GM19035 (cell line): Measurements from ENCODE around the gene ARHGEF5.
"Not testable (repeated sequence)": the region's sequence is repeated elsewhere in the genome, so short reads cannot be mapped to it uniquely, and the experiment has no call there.

Experiments
- ATAC-seq: cut with Tn5 transposase; IDR thresholded peaks from one replicate; pipeline ENCODE4 v1.9.1; 2021; ENCODE audit not compliant: unreplicated experiment

The ARHGEF5 gene

GRCh38 chr7:144418931-144419330 is 63.7 kb downstream of the ARHGEF5 start:
- ATAC-seq = not testable (repeated sequence)

- not testable (repeated sequence) for ATAC-seq
Observed at GRCh38 chr7:144427539-144427938, 72.3 kb downstream of the ARHGEF5 start.

GRCh38 chr7:144428431-144428830 is 73.2 kb downstream of the ARHGEF5 start:
- no peak for ATAC-seq
